Measurements from ENCODE around the gene EGR4.
A peak's percentile ranks its signal among the peaks of the same experiment; 100 is the strongest.

EGR4 gene

DNA sequence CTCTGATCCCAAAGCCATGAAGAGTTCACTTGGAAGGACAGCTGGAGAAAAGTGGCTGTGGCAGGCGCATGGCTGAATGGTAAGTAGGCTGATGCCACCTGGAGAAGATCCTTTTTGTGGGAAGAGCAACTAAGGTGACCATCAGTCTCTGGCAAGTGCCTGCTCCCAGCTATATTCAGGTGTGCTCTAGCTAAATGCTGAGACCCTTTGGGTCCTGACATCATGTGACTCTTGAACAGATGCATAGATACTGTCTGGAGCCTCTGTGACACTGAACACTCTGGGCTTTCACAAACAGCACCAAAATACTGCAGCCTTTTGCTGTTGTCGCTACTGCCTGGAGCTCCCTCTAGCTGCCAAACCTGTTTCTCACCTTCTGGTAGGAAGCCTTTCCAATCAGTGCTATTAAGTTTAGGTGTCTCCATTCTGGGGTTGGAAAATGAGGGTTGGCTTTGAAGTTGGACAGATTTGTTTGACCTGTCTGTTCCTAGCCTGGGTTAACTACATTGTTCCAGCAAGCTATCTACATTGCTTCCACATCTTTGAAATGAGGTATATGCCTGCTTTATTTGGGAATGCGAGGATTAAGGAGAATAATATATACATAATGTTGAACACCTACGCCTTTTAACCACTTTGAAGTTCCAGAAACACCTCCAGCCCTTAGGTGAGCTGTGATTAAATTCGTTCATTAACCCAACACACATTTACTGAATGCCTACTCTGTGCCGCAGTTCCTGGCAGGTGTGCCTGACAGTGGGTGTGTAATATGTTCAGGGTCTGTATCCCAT lies 3.1 kb downstream of the EGR4 start:
- FAIRE-seq, result peak; percentile 69
- peak; percentile 35 for DNase-seq (ENCODE audit: low spot score)

DNA sequence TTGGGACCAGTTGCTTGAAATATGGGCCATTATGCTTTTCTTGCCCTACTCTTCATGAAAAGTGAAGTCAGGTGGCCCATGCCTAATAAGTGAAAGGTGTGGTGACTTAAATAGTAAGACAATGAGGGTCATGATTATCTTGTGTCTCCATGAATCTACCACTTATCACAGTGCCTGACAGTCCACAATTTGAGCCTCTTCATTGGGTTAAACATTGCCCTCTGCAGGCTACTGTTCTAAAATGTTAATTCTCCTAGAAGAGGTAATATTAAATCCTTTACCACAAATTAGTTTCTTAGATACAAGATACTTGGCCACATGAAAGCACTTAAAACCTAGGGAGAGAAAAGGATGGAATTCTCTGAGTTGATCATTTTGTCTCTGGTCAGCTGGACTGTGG lies 4.0 kb downstream of the EGR4 start:
- no peak for FAIRE-seq
- no peak for DNase-seq (ENCODE audit: low spot score)

DNA sequence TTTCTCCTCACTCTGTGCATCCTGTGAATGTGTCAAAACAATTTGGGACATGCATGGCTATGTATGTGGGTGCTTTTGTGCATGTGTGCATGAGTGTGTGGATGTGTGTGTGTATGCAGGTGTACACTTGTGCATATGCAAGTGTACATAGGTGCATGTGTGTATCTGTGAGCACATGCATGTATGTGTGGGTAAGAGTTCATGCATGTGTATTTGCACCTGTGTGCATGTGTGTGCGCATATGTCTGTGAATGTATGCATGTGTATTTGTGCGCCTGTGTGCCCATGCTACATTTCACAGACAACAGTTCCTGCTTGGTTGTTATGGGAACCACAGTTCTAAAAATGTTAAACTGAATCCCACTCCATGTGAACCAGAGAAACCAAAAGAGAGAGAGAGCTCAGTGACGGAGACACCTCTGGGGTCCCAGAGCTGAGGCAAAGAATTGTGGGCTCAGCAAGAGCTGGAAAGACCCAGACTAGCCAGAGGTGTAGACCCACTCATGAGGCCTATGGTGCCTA lies 7.2 kb downstream of the EGR4 start:
- FAIRE-seq, result no peak

DNA sequence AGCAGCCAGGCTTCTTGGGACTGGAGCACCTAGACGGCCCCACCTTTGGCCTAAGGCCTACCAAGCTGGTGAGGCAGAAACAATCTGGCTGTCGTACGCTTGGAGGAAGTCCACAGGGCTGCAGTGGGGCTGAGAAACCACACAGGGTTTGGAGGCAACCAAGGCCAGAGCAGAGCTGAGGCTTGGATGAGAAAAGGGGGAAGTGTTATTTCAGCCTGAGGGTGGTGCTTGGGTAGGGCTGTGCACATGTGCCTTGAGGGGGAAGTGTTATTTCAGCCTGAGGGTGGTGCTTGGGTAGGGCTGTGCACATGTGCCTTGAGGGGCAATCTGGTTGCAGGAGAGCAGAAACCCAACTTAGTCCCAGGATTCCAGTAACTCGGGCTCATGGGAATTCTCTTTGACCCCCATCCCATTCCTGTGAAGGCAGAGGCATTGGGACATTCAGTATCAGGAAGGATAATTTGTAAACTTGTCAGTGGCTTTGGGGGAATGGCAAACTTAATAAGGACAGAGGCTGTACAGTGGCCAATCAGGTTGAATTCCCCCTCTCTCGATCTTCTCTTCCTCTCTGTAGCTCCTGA lies 8.1 kb downstream of the EGR4 start:
- DNase-seq (ENCODE audit: low spot score) (no peak), FAIRE-seq (peak; percentile 37)

More for the DNA sequence above, 7.2 kb downstream of the EGR4 start:
- DNase-seq (ENCODE audit: low spot score), result no peak

DNA sequence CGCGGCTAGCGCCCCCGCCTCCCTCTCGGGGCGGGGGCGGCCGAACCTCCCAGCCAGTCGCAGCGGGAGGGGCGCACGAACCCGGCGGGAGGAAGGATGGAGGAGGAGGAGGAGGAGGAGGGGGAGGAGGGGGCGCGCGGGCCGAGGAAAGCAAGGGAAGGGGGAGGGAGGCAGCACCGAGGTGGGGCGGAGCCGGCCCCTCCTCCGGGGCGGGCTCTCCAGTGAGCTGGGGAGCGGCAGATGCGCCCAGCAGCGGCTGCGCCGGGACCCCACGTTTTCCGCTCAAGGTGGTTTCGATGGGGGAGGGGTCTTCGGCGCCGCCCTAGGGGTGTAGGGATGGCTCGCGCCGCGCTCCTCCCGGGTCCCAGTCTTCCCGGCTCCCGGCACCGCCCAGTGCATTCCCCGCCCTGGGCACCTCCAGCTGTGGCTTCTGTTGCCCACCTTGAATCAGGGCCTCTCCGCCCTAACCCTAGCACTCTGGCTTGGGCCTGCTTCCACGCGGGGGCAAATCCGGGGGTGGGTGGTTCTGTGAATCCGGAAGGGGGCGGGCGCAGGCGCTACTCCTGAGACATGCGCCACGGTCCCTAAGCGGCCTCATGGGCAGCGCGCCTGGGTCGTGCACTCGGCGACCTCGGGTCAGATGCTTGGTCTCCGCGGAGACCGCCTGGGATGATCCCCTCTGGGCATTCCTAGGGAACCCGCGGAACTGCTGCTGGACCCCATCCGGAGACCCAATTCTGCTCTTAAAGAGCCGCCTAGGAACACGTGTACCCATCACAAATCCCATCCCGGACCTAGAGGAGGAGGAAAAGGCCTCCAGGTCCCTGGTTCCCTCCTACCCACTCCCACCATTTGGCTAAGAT lies 8.8 kb downstream of the EGR4 start, which contains the start of gene FBXO41:
FBXO41 (minus strand) TSS at position 183 of the 863 bp plus-strand sequence. CDS start 14,848 bp downstream, outside the sequence.
- FAIRE-seq (peak; percentile 46), DNase-seq (ENCODE audit: low spot score) (peak; percentile 88)

DNA sequence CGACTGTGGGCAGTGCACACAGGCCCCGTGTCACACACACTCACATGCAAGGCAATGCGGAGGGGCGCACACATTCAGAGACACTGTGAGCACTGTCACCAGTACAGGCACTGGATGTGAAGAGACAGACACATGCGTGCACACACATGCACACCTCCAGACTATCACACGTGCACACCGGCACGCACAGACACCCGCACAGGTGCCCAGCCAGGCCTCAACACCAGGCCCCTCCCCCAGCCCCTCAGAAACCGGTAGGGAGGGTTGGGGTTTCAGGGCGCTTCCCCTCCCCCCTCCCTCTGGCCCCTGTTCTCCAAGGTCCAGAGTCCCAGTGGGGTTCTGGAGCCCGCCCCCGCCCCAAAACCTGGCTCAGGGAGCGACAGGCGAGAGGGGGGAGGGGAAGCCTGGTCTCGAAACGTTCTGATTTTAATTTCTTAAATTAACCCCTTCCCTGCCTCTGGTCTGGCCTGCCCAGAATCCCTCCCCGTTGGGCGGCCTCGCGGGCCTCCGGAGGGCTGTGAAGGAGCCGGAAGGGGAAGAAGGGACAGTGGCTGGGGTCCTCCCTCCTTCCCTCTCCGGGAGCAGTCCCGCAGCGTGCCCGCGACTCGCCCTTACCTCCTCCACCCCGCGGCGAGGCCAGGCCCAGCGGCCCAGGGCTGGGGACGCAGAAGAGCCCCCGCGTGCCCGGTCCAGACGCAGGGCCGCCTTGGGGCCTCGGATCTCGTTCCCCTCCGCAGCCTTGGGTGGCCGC lies 9.6 kb downstream of the EGR4 start:
- DNase-seq (ENCODE audit: low spot score) (no peak), FAIRE-seq (peak; percentile 66)

DNA sequence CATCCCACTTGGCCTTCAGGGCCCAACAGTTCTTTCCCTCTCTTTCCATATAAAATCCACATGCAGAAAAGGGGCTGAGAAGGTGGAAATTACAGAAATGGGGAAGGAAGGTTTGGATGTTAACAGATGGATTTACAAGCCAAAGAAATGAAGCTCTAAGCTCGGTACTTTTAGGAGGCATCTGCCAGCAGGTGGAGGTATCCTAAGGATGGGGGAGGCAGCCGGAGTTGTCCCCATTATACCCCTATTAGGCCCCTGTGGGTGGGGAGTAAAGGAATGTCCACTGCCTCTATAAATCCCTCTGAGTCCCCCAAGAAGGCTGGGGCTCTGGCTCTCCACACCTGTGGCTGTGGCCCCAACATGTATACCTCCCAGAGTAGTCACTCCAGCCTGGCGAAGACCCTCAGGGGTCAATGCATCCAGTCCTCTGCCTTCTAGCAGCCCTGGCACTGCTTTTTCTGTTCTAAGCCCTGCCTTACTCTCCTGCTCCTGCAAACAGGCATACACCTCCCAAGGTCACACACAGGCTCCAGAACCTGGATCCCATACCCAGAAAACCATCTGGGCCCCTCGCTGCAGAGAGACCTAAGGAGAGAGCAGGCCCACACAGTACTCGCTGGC lies 10.3 kb downstream of the EGR4 start:
- no peak for FAIRE-seq
- DNase-seq (ENCODE audit: low spot score), result no peak

DNA sequence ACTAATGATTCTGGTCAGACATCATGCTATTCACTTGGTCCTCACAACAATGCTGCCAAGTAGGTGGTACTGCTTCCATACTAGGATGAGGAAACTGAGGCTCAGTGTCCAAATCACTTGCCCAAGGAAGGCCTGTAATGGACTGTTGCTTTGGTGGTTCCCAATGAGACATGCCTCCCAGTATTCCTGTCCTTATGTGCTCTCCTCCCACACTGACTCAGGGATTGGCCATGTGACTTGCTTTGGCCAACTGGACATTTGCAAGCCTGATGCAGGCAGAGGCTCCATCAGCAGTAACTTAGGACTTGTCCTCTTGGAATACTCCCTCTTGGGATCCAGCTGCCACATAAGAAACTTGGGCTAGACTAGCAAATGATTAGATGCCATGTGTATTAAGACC lies 12.1 kb downstream of the EGR4 start:
- FAIRE-seq (no peak), DNase-seq (ENCODE audit: low spot score) (no peak)

DNA sequence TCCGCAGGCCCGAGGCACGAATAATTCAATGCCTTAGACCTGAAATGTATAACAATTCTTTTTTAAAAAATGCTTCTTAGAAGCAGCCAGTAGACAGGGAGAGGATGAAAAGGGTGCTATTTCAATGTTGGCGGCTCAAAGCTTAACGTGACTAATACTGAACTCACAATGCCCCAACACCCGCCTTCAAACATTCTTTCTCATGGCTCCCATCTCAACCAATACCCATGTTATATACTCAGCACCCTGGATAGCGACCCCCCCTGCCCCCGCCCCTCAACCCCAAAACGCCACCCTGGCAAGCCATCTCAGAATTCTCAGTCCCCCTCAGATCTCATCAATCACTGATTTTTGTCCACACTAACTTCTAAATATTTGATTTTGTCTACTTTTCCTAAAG lies 13.5 kb downstream of the EGR4 start:
- FAIRE-seq, result no peak
- DNase-seq (ENCODE audit: low spot score), result no peak

DNA sequence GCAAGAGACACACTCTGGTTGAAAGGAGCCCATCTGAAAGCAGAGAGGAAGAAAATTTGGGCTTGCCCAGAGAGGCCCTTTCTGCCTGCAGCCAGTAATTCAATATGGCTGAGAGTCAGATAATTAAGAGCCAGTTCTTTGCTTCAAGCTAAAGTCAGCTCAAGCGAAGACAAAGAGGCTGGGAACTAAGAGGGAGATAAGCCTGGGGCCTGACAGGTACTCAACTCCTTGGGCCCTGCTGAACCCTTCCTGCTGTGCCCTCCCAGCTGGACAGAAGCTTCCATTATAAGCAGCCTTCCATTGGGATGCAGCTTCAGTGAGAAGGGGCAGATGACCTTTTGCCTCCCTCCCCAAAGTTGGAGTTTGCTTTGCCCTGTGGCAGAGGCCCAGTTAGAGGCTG lies 21.1 kb downstream of the EGR4 start:
- no peak for FAIRE-seq

DNA sequence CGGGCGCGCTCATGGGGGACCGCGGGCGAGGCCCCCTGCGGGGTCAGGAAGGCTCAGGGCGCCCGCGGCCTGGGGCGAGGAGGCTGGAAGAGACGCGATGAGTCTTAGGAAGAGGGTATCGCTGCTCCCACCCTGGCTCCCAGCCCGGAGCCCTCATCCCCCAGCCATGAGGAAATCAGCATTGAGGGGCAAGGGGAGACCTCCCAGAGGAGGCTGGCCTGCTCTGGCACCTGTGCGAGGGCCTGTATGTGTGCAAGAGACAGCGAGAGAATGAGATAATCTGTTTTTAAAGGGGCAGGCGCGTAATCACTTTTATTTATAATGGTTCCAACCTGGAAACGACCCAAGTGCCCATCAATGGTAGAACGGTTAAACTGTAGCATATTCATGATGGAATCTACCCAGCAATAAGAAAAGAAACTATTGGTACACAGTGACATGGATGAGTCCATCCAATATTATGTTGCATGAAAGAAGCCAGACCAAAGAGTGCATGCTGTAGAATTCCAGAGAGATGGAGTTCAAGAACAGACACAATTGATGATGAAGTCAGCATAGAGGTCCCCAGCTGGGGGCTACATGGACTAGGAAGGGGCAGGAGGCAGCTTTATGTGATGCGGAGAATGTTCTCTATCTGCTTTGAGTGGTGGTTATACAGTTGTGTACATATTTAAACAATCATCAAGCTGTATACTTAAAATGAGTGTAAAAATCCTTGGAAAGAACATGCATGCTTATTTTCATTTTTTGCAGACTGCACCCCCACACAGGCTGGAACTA lies 23.5 kb downstream of the EGR4 start:
- FAIRE-seq (no peak), DNase-seq (ENCODE audit: low spot score) (no peak)

More for the DNA sequence above, 21.1 kb downstream of the EGR4 start:
- no peak for DNase-seq (ENCODE audit: low spot score)

DNA sequence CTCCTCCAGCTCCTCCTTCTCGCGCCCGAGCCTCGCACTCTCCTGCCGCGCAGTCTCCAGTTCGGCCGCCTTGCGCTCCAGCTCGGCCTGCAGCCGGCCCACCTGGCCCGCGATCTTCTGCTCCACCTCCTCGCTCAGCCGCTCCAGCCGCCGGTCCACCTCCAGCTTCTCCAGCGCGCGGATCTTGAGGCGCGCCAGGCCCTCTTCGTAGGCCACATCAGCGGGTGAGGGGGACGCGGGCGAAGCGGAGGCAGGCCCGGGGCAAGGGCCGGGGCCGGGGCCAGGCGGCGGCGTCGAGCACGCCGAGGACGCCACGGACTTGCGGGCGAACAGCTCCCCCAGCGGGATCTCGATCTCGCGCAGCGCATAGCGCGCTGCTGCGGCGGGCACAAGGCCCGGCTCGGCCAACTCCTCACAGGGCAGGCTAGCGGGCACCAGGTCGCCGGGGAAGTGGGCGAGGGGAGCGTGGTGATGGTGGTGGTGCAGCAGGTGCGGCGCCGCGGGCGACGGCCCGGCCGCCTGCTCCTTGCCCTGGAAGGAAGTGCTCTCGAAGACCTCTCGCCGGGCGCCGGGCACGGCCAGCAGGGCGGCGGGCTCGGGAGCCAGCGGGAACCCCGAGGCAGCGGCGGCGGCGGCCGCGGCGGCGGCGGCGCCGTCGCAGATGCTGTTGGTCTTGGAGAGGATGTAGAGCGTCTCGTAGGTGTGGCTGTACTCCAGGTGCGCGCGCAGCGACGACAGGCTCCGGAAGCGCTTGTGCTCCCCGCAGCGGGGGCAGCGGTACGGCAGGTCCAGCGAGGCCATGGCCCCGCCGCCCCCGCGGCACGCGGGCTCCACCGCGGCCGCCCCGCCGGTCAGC lies 24.3 kb downstream of the EGR4 start:
- no peak for FAIRE-seq
- DNase-seq (ENCODE audit: low spot score), result peak; percentile 85

DNA sequence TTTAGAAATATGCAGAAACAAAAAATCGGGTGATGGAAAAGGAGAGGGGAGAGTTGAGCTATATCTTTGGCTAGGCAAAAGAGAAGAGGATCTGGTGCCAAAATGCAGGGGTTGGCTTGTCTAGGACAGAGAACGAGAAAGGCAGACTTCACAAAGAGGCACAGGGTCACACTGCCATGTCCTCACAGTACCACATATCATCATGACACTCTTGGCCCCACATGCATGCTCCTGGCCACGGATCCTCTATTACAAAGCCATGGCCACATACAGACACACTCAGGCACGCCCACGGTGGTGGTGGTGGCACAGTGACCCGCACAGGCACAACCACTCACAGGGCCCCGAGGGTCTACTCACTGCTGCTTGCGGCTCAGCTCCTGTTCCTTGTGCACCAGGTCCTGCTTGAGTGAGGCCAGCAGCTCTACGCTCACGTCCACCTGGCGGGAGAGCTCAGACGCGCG lies 24.9 kb downstream of the EGR4 start:
- DNase-seq (ENCODE audit: low spot score), result no peak
- no peak for FAIRE-seq

DNA sequence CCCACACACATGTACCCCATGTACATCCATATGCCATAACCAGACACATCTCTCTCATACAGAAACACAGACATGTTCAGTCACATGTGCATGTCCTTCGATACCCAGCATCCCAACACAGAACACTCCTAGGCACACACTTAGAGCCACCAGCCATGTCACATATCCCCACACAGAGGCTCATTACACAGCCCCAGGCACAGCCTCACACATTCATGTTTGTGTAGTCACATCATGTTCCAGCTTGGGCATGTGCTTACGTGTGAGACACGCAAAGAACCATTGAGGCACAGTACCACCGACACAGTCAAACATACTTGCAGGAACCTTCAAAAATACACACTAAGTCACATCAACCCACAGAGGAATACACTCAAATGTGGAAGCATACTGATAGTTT lies 26.3 kb downstream of the EGR4 start:
- no peak for FAIRE-seq

DNA sequence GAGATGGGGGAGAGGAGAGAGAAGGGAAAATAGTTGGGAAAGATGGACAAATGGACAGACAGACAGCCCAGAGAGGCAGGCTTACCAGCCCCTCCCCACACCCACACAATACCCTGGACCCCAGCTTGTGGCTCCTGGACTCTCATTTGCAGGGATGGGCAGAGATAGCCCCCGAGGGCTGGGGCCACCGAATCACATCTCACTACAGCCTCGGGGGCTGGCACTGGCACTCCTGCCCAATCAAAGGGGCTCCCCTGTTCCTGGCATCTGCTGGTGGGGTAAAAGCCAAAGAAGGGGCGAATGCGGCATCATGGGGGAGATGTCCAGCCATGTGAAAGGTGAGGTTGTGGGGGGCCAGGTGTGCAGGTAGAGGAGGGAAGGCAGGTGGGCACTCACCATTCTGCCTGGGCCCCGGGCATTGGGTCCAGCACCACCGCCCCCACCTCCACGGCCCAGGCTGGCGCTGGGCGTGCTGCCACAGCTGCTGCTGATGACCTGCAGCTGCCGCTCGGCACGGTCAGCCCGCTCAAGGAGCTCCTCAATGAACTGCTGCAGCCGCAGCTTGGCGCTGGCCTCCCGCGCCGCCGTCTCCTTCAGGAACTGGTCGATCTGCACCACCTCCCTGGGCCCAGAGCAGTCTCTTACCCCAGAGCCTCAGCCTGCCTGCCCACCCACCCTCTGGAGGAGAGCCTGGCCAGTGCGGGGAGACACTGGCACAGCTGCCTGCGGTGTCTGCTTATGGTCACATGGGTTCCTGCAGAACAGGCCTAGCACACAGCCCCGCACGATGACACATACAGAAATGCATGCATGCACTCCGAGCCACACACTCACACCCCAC lies 27.1 kb downstream of the EGR4 start:
- FAIRE-seq (peak; percentile 76), DNase-seq (ENCODE audit: low spot score) (no peak)

More for the DNA sequence above, 26.3 kb downstream of the EGR4 start:
- no peak for DNase-seq (ENCODE audit: low spot score)

DNA sequence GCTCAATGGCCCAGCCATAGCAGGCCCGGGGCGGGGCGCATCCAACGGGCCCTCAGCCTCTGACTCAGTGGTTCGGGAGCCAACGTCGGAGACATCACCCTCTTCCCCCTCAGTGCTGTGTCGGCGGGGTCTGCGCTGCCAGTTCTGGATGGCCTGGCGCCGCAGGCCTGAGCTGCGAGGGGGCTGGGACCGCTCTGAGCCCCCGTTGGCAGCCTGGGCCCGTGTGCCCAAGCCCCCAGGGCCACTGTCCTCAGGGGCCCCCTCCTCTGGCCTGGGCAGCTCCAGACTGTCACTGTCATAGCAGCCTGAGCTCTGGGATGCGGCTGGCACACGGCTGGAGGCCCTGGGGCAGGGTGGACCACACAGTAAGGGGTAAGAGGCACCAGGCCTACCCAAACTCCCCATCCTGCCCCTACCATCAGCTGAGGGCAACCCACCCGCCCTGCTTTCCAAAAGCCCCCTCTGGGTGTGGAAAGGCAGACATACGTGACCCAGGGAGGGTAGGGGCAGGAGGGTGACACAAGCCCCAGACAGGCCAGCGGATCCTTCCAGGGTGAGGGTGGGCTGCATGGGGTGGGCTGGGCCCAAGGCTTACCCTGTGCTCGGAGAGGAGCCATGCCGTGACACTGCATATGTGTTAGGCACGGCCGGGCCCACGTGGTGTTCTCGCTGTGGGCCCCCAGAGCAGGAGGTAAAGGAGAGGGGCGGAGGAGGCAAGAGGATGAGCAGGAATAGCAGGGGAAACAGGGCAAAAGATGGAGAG lies 27.9 kb downstream of the EGR4 start:
- FAIRE-seq, result no peak
- DNase-seq (ENCODE audit: low spot score), result no peak

DNA sequence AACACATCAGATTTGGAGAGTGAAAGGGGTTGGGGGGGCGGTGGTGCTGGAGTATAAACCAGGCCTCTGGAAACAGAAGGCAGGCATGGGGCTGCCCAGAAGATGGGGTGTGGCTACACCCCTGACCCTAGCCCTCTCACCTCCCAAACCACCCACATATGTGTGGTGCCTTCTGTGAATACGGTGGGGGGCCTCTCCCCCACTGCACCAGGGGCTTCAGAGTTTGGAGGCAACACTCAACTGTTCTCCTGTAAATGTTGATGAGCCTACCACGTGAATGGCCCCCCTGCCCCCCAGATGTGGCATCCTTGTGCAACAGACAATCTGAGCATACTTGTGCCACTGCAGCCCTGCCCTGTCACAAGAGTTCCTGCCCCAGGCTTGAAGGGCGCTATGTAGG lies 28.6 kb downstream of the EGR4 start:
- FAIRE-seq, result no peak
- no peak for DNase-seq (ENCODE audit: low spot score)

Data from urothelium cell line (cell line).